HG03442 (cell line): ENCODE results near the gene AFG3L2.
"Not testable (repeated sequence)": the region's sequence is repeated elsewhere in the genome, so short reads cannot be mapped to it uniquely, and the experiment has no call there.

Experiments used
- ATAC-seq: cut with Tn5 transposase; IDR thresholded peaks from one replicate; pipeline ENCODE4 v1.9.1; 2021; ENCODE audit warnings: mild to moderate bottlenecking, moderate library complexity; ENCODE audit not compliant: unreplicated experiment

AFG3L2 gene

DNA sequence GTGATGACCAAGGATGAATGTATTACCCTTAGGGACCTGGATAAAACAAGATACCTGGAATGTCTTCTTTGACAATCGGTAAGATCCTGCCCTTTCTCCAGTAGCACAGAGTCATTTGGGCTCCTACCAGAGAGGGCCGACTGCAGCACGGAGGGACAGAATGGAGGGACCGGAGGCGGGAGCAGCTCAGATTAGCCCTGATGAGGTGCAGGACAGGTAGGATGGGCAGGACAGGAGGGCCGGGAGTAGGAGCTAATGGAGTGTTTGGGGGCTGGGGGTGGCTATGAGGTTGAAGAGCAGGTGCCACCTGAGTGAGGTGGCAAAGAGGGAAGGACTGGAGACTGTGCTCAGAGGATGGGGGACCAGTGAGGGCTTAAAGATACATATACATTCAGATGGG lies 20.8 kb upstream of the AFG3L2 start:
- no peak for ATAC-seq

DNA sequence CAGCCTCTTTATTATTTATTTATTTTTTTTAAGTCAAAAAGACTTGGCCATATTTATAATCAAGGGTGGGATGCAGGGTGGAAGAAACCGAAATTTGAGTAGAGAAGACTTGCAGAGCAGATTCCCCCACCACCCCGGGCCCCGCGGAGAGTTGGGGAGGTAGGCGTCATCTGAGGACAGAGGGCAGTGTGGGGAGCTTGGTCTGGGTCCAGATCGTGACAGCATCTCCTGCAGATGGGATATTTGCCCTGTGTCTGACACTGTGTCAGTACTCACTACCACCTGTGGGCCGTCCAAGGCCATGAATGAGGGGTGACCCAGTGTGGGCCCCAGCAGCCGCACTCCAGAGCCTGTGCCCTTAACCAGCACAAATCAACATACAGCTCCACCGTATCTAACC lies 20.2 kb upstream of the AFG3L2 start:
- ATAC-seq: no peak

DNA sequence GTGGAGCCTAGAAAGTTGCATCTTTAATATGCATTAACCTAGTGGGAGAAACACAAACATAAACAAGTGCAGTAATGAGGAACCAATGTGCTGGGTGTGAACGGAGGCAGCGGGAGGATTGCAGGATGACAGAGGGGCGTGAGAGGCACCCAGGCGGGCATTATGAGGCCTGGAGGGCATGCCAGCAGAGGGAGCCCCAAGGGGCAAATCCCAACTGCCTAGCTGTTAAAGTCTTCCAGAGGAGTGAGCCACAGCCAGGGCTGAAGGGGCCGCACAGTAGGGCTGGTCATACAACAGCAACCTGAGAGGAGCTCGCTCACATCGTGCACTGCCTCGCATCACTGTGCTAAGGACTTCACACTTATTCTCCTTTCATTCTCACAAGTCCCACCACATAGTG lies 17.4 kb upstream of the AFG3L2 start:
- ATAC-seq: no peak

DNA sequence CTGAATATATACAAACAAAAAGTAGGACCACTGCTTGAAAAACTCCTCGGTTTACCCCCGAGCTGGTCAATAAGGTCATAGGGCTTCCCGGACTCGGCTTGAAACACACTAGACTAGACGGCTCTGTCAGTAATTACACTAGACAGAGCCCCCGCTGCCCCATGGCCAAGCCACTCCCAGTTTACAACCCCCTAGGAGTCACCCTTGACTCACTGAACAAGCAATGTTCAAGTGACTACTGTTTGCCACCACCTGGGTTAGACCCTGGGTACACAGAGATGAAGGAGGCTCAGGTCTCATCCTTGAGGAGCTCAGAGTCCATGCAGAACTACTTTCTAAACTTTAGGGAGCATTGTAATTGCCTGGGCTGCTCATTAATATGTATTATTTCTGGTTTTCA lies 17.0 kb upstream of the AFG3L2 start:
- no peak for ATAC-seq

DNA sequence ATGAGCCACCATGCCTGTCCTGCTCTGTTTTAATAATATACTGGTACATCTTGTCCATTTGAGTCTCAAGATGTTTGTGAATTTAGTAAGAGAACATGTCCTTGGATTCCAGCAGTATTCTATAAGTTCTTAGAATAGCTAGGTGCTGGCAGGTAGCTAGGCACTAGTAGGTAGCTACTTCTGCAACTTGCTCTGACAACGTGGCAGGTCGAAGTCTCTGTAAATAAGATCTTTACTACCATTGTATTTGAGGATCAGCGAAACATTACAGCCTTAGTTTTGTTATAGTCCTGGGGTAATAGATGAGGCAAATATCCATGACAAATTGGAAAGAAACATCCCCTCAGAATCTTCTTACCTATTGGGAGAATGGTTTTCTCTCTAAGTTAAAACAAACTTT lies 16.5 kb upstream of the AFG3L2 start:
- ATAC-seq: no peak

DNA sequence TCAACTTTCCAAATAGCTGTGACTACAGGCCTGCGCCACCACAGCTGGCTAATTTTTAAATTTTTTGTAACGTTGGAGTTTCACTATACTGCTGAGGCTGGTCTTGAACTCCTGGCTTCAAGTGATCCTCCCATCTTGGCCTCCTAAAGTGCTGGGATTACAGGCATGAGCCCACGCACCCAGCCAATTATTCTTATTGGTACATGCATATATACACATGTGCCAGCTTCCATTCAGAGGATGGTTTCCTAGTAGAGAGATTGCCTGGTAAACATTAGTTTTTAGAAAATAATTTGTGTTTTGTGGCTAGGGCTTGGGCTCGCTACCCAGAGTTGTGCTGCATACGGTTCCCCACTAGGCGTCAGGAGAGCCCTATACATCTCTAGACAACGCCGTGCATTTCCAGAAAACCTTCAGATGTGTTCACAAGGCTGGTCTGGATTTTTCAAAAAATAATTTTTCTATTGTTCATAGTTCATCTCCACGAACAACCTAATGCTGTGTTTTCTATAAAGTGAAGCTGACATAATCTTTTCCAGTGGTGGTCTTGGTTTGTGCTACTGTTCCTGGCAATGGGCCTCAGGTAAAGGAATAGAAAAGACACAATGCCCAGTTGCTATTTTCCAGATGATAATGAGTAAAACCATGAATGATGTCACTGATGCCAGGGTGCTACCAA lies 14.6 kb upstream of the AFG3L2 start:
- ATAC-seq: peak; percentile 59

DNA sequence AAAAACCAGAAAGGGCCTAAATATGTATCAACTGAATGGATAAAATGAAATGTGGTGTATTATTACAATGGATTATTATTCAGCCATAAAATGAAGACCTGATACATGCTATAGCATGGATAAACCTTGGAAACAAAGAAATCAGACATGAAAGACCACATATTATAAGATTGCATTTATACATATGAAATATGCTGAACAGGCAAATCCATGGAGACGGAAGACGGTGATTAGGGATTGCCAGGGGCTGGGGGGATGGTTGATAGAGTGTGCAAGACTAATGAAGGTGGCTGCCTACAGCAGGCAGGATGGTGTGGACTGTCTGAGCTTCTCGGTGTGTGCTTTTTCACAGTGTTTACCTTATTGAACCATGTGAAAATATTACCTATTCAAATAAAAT lies 11.4 kb upstream of the AFG3L2 start:
- ATAC-seq: no peak

DNA sequence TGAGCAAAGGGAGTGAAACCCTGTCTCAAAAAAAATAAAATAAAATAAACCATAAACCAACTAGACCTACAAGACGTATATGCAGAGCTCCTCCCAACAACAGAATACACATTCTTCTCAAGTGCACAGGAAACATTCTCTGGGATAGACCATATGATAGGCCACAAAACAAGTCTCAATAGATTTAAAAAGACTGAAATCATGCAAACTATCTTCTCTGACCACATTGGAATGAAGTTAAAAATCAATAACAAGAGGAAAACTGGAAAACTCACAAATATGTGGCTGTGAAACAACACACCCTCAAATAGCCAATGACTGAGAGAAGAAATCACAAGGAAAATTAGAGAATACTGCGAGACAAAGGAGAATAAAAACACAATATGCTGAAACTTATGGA lies 7.2 kb upstream of the AFG3L2 start:
- no peak for ATAC-seq

DNA sequence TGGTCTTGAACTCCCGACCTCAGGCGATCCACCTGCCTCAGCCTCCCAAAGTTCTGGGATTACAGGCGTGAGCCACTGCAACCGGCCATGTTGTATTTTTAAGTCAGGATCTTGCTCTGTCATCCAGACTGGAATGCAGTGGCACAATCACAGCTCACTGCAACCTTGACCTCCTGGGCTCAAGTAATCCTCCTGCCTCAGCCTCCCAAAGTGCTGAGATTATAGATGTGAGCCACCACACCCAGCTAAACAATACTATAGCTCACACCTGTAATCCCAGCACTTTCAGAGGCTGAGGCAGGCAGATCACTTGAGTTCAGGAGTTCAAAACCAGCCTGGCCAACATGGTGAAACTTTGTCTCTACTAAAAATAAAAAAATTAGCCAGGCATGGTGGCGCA lies 6.7 kb upstream of the AFG3L2 start:
- ATAC-seq: not testable (repeated sequence)

DNA sequence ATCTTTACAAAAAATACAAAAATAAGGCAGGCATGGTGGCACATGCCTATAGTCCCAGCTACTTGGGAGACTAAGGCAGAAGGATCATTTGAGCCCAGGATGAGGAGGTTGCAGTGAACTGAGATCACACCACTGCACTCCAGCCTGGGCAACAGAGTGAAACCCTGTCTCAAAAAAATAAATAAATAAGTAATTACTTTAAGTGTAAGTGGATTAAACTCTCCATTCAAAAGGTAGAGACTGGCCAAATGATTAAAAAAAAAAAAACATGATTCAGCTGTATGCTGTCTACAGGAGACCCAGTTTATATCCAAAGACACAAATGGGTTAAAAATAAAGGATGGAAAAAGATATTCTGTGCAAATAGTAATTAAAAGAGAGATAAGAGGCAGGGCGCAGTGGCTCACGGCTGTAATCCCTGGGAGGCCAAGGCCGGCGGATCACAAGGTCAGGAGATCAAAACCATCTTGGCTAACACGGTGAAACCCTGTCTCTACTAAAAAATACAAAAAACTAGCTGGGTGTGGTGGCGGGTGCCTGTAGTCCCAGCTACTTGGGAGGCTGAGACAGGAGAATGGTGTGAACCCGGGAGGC lies 5.3 kb upstream of the AFG3L2 start:
- not testable (repeated sequence) for ATAC-seq

DNA sequence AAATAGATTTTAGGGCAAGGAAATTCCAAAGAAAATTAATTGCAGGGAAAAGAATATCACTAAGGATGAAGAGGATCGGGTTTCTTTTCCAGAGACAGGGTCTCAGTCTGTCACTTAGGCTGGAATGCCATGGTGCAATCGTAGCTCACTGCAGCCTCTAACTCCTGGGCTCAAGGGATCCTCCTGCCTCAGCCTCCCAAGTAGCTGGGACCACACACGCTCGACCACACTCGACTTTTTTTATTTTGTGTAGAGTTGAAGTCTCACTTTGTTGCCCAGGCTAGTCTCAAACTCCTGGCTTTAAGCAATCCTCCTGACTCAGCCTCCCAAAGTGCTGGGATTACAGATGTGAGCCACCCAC lies 1.2 kb upstream of the AFG3L2 start:
- ATAC-seq: not testable (repeated sequence)

DNA sequence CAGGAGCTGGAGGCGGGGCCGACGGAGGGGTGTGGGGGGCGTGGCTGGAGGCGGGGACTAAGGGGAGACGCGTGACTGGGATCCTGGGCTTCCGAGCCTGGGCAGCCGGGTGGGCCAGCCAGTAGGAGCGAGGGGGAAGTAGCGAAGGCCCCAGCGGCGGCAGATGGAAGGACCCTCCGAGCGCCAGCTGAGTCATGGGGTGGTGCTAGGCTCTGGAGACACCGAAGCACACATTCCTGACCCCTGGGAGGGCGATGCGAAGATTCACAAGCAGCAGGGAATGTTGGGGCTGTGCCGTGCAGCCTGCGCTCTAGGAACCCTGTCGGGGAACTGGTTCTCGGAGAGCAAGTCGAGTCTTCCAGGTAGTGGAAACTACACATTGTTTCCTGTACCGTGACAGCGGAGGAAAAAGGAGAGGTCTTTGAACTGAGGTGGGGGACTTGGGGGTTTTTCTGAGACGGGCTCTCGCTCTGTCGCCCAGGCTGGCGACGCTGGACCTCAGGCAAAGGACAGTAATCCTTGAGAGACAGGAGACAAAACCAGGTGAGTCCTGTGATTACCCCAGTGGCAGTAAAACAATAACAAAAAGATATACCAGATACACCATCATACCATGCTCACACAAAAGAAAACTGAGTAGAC lies 650 bp upstream of the AFG3L2 start:
- peak; percentile 45 for ATAC-seq

DNA sequence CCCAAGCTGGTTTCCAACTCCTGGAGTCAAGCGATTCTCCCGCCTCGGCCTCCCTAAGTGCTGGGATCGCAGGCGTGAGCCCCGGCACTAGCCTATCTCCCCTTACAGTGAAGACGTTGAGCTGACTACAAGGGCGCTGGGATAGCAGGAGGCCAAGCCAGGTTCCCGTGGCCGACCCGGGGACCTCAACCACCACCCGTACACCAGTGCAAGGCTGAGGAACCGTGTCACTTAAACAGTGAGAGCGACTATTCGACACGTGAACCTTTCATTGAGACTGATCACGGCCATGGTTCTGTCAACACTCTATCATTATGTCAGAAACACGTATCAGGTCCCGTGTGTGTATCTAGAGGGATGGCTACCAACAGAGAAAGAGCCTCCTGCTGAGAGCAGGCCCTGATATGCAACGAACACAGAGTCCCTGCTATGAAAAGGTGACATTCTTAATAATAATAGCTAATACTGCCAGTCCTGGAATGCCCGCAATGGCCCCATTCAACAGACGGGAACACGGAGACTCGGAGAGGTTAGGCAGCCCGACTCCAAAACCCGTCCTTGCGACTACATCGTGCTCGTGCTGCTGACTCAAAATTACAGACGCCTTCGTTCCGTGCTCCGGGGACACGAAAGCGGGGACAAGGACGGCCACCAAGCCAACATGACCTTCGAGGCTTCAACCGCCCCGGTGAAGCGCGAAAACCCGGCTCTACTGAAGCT lies 833 bp downstream of the AFG3L2 start:
- no peak for ATAC-seq

DNA sequence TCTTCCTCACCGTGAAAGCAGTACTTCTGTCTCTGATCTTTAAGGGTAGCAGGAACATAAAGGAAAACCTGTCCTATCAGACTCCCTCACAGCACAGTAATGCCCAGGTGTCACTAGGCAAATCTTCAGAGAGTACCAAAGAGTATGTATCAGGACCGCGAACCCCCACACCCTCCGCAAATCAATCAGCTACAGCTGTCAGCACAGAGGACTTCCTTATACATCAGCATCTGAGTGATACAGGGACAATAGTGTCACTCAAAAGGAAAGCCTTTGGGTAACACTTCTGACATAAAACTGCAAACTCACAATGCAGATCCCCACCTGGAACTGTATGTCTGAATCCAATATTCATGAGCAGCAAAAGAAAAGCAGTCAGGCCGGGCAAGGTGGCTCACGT lies 2.6 kb downstream of the AFG3L2 start:
- no peak for ATAC-seq

DNA sequence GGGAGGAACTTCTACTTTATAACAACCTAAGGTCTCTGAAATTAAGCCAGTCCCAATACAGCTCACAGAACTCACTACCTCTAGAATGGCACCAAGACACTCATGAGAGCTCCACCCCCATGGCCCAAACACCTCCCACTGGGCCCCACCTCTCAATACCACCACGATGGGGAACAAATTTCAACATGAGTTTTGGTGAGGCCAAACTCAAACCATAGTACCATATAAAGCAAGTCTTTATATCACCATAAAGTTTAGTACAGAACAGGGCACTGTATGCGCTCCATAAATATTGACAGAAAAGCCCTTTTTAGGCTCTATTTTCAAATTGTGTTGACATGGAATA lies 3.3 kb downstream of the AFG3L2 start:
- ATAC-seq: no peak

DNA sequence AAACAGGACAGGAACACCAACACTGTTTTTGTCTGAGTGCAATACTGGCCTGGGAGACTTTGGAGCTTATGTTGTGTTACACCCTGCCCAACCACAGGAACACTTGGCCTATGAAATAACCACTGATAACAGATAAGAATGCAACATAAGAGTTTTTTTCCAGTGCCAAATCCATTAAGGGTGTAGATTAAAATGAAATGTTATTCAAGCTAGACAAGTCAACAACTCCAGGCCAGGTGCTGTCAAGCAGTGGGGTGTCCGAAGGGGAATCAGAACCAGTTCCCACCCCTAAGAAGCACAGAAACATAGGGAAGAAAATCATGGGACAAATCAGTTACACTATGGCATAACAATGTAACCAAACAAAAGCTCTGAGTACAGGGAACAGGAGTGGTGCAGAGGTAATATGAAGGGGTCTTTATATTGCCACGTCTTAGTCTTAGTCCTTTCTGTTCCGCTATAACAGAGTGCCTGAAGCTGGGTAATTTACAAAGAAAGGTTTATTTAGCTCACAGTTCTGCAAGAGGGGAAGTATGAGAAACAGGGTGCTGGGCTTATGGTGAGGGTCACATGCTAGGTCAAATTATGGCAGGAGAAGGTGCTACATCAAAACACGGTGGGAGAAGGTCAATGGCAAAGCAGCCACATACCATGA lies 3.8 kb downstream of the AFG3L2 start:
- ATAC-seq: no peak

DNA sequence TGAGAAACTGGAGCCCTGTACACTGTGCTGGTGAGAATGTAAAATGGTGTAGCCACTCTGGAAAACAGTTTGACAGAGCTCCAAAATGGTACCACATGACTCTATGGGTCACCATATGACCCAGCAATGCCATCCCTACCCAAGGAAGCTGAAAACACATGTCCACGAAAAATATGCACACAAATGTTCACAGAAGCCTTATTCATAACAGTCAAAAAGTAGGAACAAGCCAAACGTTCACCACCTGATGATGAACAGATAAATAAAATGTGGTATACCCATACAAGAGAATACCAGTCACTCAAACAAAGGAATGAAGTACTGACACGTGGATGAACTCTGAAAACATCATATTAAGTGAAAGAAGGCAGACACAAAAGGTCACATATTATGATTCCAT lies 4.6 kb downstream of the AFG3L2 start:
- ATAC-seq: no peak

DNA sequence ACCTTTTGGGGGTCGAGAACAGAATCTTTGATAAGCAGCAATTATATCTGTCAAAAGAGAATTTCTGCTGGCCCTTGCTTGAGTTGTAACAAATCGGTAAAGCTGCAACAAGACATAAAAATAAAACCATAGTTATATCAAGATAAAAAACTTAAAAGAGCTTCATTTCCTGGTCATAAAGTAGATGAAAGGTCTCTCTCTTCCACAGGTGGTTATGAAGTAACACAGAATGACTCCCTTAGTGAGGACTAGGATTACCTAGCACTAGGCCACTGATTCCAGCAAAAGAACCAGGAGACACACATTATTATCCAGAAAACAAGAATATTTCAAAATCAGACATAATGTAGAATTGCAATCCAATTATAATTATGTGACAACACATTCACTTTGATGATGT lies 5.4 kb downstream of the AFG3L2 start:
- no peak for ATAC-seq

DNA sequence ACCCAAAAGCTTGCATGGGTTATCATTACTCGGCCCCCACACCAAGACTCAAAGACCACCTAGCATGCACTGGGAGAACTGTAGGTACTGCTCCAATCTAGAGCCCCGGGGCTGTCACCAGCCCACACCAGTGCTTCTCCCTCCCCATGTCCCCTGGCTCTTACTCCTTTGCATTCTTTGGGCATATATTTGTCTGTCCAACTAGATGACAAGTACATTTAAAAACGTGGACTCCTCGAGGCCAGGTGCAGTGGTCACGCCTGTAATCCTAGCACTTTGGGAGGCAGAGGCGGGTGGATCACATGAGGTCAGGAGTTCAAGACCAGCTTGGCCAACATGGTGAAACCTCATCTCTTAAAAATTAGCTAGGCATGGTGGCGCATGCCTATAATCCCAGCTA lies 7.8 kb downstream of the AFG3L2 start:
- no peak for ATAC-seq

DNA sequence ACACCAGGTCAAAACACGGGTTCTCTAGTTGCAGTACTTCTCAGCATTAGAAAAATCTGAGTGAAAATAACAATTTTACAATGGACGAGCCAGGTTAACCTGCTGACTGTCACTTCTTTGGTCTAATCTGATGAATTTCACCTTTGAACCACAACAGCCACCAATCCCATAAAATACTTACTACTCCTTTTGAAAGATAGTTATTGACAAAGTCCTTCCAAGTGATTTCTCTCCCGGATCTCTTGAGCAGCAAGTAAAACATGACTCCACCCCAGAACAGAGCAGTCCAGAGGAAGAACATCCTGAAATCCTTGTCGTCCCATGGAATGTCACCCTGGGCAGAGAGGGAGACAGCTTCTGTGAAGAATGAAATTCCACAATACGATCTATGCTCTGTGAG lies 10.2 kb downstream of the AFG3L2 start:
- no peak for ATAC-seq

DNA sequence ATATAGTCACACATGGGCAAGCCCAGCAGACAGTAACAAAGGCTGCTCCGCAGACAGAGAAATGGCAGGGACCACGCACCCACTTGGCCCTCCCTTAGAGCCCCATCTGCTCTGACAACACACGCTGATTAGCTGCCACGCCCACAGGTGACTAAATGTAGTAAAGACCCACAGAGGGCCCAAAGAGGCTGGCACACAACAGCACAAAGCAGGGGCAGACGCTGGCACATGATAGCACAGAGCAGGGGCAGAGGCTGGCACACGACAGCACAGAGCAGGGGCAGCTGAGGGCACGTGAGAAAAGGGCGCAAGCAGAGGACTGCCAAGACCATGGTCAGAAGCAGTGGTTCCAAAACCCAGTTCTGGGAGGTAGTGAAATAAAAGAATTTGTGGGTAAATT lies 10.6 kb downstream of the AFG3L2 start:
- no peak for ATAC-seq
